GM19099 (cell line): ENCODE measurements around the gene EML6.

ENCODE experiments used
- POLR2A ChIP-seq: IDR thresholded peaks from 3 replicates; pipeline ENCODE4 v1.6.1; 2011; ENCODE audit warnings: low read depth; ENCODE audit not compliant: insufficient read length; ENCODE audit errors: extremely low read depth

EML6 gene

GRCh38 chr2:54997826-54998225 is 274.4 kb downstream of the EML6 start:
- no peak for TF ChIP-seq POLR2A

GRCh38 chr2:54999182-54999581 is 275.7 kb downstream of the EML6 start:
- TF ChIP-seq POLR2A, result no peak

GRCh38 chr2:55000341-55000740 is 276.9 kb downstream of the EML6 start:
- no peak for TF ChIP-seq POLR2A

GRCh38 chr2:55001716-55002115 is 278.3 kb downstream of the EML6 start:
- no peak for TF ChIP-seq POLR2A

DNA sequence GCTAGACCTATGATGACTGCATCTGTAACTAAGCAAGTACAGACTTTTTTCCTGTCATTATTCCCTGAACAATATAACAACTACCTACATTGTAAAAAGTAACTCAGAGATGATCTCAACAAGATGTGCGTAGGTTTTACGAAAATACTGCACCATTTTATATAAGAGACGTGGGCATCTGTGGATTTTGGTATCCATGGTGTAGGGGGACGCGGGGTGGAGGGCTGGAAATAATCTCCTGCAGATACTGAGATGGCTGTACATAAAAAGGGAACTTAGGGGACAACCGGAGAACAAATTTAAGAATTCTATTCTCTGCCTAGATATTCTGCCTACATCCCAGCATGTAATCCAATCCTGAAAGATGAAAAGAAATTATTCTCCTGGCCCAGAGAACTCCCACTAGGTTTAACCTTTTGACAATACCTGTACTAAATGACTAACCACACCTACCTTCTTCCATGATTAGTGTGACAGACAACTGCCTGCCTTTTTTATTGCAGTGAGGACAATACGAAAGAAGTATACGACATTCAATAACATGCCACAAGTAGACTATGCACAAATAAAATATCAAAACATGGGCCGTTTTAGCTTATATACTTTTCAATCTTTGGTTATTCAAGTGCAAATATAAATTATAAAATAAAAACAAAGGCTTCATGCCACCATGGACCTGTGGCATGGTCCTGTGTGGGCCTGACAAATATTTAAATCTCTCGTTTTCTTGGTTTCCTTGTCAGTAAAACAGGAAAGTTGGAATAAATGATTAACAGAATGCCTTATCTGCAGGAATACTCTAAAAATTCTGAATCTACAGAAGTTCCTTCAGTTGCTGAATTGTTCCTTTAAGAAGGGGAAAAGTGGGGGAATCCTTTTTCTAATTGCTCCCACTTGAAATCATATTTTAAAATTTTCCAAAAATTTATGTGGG is 280.5 kb downstream of the EML6 start:
- TF ChIP-seq POLR2A, result no peak

- TF ChIP-seq POLR2A, result no peak
Measured at GRCh38 chr2:55006306-55006705, 282.8 kb downstream of the EML6 start.

GRCh38 chr2:55009277-55010060 is 286.0 kb downstream of the EML6 start:
- TF ChIP-seq POLR2A, result no peak

GRCh38 chr2:55010149-55010591 is 286.7 kb downstream of the EML6 start:
- TF ChIP-seq POLR2A, result no peak

GRCh38 chr2:55010915-55011314 is 287.5 kb downstream of the EML6 start:
- no peak for TF ChIP-seq POLR2A

GRCh38 chr2:55011831-55012671 is 288.6 kb downstream of the EML6 start:
- no peak for TF ChIP-seq POLR2A

DNA sequence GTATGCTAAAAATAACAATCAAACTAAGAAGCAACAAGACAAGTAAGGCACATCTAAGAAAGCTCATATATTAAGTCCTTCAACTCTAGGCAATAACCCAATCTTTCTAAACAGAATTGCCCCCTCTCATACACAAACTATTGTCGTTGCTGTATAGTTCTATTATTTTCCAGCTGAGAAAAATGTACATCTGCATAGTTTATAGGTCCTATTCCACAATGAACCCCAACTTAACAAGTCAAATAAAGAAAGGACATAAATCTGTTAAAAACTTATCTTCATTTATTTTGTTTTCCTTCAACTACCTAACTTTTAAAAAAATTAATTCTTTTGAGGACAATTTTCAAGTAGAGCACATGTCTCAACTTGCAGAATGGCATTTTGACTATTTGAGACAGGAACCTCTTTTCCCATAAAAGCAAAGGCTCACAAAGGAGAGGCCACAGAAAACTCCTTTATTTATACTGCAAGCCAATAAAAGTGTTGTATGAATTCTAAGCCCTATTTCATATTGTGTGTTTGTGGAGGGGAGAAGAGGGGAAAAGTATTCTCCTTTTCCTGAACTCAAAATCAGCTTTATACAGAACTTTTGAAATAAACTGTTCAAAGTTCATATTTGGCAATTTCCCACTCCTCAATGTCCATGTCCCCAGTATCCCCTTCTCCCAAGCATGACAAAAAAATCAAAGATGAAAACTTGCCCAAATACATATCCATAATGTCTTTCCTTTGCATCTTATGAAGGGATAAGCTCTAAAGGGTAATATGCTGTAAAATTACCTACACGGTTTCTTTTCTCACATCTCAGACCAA is 289.4 kb downstream of the EML6 start:
- no peak for TF ChIP-seq POLR2A

DNA sequence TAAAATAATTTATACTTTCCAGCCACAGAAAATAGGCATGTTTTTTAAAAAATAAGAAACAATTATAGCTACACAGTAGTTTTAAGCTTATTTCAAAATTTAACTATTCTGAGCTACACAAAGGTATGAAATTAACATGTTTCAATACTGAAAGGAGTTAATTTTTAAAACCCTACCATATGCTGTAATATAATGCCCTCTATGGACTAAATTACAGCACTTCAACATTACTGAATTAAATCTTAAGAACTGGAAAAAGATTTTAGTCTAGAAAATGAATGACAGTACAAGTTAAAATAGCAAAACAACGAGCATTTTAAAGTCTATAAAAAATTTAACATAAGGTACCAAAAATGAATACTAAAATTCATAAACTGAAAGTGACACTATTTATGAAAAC is 290.5 kb downstream of the EML6 start:
- TF ChIP-seq POLR2A, result no peak

DNA sequence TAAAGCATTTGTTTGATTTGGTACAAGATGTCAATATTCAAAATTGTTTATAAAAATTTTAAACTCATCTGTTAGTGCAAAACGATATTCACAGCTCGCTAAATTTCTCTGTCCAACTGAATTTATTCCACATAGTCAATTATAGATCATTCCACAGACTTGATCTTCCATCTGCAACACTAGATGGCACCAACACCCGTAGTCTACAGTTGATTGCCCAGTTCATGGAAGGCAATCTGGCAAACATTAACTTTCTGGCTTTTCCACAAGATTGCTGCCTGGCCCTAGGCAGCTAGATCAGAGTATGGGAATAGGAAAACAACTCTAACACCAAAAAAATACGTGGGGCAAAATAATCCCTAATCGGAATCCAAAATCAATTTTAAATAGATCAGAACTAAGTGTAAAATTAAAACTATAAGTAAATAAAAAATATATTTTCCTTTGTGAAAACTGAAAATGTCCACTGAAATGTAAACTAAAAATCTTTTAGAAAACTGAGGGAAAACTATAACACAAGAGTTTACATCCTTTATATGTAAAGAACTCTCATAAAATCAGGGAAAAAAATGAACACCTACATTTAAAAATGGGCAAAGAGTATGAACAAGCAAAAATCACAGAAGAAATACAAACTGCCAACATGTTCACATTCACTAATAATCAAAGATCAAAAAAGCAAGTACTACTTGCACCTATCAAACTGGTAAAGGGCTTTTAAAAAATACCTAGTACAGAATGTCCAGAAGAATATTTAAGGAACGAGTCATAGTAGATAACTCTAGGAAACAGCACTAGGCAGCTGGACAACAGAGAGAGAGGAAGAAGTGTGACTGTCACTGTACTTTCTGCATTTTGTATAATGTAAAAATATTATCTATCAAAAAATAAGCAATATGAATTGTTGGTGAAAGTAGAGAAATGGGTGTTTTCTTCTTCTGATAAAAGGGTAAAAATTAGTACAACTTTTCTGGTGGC is 291.8 kb downstream of the EML6 start:
- TF ChIP-seq POLR2A, result no peak

DNA sequence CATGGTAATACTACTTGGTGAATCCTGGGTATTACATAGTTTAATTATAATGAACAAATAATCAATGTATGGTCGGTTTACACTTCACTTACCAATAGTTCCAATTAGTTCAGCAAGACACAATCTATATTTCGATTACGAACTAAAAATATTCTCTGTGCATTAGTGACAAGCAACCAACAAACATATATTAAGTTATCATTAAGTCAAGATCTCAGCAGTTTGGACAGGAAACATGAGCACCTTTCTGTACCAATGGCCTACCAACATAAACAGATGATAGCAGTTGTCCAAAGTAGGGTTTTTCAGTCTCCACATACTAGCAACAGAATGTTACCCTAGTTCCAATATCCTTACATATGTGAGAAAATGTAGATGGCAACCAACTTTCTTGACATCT is 294.0 kb downstream of the EML6 start:
- TF ChIP-seq POLR2A, result no peak

- no peak for TF ChIP-seq POLR2A
Measured at GRCh38 chr2:55017880-55018279, 294.4 kb downstream of the EML6 start.
